GM18870 (cell line): ENCODE results near the gene TRPM3.

Experiments used
- ATAC-seq: cut with Tn5 transposase; IDR thresholded peaks from one replicate; pipeline ENCODE4 v1.9.1; 2021; ENCODE audit warnings: moderate library complexity; ENCODE audit not compliant: unreplicated experiment

TRPM3 gene

DNA sequence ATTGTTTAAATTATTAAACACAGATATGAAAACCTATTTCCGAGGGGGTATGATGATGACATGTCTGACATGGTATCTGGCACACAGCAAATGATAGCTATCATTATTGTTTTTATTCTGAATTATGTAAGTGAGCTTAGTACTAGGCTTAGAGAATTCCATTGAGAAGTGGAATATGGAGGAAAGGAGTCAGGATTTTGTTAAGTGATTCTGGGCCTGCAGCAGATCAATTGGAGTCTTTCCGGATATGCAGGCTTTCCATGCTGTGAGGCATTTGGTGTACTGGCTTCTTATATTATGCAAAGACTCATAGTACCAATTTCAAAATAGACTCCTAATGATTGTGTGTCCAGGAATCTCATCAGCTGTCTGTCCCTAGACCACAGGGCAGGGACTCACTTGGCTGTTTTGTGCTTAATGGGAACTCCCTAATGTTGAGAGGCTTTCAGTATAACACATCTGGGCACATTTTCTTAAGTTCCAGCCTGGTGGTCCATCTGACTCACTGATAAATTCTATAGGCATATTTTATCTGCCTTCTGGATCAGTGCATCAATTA, 527.0 kb downstream of the TRPM3 start:
- no peak for ATAC-seq

DNA sequence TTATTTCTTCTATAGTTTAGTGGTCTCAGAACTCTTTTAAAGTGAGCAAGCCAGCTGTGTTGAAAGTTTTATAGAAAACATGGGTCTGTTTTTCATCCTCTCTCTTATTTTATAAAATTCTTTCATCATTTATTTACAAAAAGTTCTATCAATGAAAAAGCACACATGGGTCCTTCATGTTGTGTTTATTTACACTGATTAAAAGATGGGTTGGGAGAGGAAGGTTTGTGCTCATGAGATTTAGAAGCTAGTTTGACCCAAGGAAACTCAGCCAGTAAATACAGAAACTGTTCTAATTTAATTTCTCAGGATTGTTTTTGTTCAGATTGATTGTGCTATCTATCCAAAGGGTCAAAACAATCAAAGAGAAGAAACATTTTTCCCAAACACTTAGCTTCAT, 528.2 kb downstream of the TRPM3 start:
- no peak for ATAC-seq

DNA sequence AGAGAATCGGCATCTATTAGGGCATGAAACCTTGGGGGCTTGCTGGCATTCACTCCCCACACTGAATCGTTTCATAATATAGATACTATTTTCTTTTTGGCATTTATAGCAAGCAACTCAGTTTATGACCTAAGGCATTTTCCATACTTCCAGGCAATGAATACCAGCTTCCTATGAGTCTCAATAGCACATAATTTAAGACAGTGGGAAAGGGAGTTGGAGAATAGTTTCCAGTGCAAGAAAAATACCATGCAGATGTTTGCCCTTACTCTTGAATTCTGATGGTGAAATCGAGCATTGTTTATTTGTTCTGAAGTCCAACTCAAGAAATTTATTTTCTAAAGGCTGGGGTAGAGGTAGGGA, 531.1 kb downstream of the TRPM3 start:
- ATAC-seq, result no peak

DNA sequence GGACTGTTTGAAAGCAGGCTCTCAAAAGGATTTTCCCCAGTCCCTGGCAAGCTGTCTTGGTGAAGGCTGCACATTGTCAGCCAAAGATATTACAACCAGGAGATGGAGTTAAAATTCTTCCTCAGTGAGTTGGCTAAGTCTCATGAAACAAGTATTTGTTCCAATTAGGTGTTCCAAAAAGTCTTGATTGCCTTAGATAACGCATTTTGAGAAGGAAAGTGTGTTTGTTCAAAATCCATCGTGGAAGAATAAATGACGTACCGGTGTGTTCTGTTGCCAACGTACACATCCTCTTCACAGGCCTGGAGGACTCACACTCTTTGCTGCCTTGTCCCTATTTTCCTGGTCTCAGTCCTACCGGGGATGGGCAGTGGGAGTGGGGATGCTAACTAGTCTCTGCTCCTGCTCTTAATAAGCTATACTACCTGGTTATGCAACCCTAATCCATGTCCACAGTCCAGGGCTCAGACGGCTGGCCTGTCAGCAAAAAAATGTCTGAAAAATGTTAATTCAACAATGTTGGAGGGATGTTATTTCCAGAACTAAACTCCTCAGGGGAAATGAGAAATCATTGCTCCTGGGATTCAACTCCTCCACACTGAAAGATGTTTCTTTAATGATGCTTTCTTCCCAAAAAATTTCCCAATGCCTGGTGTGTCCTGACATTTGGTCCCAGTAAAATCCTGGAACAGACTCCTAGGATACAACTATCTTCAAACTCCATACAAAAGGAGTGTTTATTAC, 531.7 kb downstream of the TRPM3 start:
- no peak for ATAC-seq

DNA sequence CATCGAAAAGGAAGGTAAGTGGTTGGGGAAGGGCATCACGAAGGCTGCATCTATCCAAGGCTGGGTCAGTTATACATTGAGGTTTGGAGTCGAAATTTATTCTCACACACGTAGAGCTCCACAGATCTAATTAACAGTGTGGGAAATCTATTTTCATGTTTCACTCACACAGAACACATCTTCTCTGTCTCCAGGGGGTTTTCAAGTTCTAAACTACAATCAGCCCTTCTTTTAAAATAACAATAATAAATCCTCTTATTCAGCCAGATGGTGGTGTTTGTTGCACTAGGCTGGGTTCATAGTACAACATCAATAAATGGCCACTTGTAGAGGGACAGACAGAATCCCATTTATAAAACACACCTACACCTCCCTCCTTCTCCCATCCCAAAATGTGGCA, 532.4 kb downstream of the TRPM3 start:
- no peak for ATAC-seq

GRCh38 chr9:70588381-70588780, 533.0 kb downstream of the TRPM3 start:
- ATAC-seq, result no peak

DNA sequence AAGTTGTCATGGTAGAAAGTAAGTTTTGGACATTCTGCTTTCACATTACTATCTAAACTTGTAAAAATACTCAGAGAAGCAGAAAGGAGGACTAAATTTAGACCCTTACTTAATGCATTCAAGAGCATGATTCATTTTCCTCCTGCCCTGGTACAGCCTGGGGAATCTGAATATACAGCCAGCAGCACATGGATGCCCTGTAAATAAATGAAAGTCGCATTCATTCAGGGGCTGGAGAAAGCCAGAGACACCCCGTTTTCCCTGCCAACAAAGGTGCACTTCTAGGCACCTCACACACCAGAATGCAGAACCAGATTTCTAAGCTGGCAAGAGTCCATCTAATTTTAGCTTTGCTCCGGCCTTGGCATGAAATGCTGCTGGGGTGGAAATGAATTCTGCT, 534.2 kb downstream of the TRPM3 start:
- ATAC-seq, result no peak

- no peak for ATAC-seq
These were observed 534.9 kb downstream of the TRPM3 start for GRCh38 chr9:70586476-70586875.

DNA sequence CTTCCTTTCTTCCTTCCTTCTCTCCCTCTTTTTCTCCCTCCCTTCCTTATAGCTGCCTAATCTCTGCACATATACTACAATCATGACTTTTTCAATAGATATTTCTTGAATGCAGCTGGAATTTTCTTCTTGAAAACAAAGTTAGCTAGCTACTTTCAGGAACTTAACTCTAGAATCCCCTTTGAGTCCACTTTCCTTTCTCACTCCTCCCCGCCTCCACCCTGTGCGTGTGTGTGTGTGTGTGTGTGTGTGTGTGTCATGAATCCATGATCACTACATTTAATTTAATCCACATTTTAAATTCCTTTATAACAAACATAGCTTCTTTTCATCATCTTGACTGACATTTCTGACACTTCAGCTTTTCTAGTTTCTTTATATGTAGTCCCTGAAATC, 539.5 kb downstream of the TRPM3 start:
- ATAC-seq, result no peak

DNA sequence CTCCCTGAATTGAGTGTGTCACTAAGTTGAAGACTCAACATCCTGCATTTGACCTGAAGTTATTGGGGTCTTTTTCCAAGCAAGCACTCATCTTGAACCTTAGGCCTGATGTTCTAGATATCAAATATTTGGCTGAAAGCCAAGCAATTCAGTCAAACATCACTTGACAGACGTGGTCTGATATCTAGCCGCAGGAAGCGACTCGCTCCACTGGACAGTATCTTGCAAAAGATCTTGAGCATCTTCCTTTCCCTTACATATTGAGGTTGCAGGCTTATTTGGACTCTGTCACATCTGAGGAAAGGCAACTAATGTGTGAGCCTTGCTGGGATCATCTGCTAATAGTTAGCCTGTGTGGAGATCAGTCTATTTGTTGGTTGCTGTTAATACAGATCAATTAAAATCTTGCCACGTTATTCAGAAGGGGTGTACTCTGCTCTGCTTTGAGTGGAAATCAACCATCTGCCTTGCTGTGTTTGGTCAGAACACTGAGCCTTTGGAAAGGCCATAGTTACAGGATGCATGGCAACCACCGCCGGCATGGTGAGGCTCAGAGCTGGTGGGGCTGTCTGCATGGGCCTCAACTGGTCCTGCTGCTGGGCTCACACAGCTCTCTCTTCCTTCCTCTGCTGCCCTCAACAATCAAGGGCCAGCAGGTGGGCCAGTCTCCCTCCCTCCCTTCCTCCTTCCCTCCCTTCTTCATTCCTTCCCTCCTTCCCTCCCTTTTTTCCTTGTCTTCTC, 540.0 kb downstream of the TRPM3 start:
- ATAC-seq, result no peak

GRCh38 chr9:70580606-70581195, 540.7 kb downstream of the TRPM3 start:
- ATAC-seq, result no peak

DNA sequence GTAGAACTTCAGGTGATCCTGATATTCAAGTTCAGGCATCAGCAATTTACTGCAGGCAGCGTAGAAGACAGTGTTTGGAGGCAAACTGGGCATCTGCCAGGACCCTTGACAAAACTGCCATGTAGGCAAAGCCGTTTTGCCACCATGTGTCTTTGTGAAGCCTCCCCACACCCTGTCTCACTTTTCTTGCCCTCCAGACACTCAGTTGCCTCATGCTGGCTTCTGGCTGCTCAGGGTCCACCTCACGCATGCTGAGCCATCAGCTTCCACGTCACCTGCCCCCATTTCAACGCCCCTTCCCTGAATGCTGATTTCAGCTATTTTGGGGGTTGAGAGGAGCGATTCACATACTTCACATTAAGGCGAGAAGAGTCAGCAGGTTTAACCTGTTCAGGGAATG, 541.7 kb downstream of the TRPM3 start:
- ATAC-seq, result no peak

DNA sequence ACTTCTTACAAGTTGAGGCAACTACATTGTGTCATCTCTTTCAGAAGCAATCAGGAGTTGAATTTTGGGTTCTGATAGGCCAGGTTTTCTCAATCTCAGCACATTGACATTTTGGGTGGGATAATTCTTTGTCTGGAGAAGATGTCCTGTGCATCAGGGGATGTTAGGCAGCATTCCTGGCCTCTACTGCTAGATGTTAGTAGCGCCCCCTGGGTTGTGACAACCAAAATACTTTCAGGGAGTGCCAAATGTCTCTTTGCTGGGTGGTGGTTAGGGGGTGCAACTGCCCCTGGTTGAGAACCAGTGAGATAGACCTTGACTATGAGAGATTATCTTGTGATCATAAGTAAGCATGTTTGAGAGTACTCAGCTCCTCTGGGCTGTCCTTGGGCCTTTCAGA, 542.7 kb downstream of the TRPM3 start:
- ATAC-seq, result no peak

- ATAC-seq, result no peak
These were observed 543.8 kb downstream of the TRPM3 start for GRCh38 chr9:70577671-70578070.

DNA sequence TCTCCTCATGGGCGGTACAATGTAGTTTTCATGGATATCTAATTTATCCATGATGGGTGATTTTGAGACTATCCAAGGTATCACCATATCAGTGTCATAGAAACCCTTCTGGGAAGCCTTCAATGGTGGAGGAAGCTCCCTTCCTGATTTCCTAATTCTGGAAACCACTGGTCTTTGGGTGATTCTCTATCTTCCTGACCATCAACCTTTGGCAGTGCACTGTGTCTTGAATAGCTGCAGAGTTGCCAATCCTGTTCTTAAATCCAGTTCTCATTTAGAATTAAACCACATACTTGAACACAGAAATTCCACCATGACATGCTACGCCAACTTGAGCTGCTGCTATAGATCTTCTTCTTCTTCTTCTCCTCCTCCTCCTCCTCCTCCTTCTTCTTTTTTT, 545.3 kb downstream of the TRPM3 start:
- ATAC-seq, result no peak

- ATAC-seq, result no peak
These were observed 547.1 kb downstream of the TRPM3 start for GRCh38 chr9:70574151-70574837.

GRCh38 chr9:70573308-70573707, 548.1 kb downstream of the TRPM3 start:
- no peak for ATAC-seq

DNA sequence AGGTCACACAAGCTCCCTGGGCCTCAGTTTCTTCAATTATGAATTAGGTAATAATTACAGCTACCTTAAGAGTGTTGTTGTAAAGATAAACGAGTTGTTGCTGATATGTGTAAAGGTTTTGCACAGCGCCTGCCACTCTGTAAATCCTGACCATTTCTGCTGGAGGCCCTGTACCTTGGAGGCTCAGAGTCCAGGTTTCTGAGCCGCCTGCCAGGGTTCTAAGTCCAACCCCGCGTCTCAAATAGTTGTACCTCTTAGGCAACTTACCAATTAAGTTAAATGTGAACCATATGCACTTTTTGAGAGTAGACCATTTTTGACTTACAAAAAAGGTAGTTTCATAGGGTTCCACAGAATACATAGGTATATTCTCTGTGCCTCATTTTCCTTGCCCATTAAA, 550.2 kb downstream of the TRPM3 start:
- ATAC-seq, result no peak

GRCh38 chr9:70569791-70570190, 551.6 kb downstream of the TRPM3 start:
- ATAC-seq, result no peak

DNA sequence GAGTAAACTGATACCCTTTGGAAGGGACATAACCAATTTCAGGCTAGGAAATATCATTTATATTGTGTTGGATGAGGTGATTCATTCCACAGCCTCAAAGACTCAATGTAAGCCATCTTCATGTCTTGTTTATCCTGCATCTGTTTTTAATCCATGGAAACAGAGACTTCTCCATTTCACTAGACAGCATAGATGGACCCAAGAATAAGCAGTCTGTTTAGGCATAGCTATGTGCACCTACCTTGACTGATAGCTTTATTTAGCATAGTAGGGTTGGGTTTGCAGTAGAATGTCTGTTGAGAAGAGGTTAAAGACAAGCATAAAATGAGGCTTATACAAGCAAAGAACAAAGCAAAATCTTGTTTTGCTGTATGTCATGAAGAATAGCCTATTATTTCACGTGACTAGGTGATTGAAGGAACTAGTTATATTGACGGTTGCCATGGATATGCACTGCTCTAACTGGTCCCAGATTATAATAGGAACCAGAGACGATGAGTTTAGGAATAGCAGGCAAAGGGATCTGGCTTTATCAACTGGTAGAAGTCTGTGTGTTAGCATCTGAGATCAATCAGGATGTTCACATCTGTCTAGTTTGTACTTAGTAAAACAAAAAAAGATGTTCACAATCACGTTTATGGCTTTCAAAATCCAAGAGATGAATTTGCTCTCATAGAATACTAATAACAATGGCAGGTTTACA, 552.2 kb downstream of the TRPM3 start:
- ATAC-seq, result no peak

GRCh38 chr9:70567511-70567910, 553.9 kb downstream of the TRPM3 start:
- ATAC-seq, result no peak
